Measurements from ENCODE around the gene PRM1. TPM values are rescaled to one million over a fixed set of nuclear protein-coding genes. Genes with fewer than 3 reads are reported as not detected.

Gene PRM1
- total RNA-seq, 2 experiments from 2014 or later, result not detected

- no peak overlapping the region for H2AFZ ChIP-seq (ENCODE audit: low read length)
- H3K9me2 ChIP-seq (ENCODE audit: insufficient read depth, low read length), result no peaks in the 10 kb centered on the region
- H4K20me1 ChIP-seq (ENCODE audit: insufficient read depth, low read length), result peaks cover 8% of the 10 kb centered on the region
- ChIA-PET POLR2A (interaction anchor here (0.6 kb wide), 1 partner anchor 104 kb away, joined by 3 read pairs; no protein-coding TSS in a partner anchor), CTCF (ENCODE audit: unreplicated experiment) (no interaction called here)
- no peak overlapping the region for H3K4me2 ChIP-seq (ENCODE audit: low read length)
- TF ChIP-seq, protein P1, sequence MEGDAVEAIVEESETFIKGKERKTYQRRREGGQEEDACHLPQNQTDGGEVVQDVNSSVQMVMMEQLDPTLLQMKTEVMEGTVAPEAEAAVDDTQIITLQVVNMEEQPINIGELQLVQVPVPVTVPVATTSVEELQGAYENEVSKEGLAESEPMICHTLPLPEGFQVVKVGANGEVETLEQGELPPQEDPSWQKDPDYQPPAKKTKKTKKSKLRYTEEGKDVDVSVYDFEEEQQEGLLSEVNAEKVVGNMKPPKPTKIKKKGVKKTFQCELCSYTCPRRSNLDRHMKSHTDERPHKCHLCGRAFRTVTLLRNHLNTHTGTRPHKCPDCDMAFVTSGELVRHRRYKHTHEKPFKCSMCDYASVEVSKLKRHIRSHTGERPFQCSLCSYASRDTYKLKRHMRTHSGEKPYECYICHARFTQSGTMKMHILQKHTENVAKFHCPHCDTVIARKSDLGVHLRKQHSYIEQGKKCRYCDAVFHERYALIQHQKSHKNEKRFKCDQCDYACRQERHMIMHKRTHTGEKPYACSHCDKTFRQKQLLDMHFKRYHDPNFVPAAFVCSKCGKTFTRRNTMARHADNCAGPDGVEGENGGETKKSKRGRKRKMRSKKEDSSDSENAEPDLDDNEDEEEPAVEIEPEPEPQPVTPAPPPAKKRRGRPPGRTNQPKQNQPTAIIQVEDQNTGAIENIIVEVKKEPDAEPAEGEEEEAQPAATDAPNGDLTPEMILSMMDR (conservative IDR thresholded peaks at IDR 0.05; ENCODE audit: low read length), result no peak
- TF ChIP-seq EZH2phosphoT487 (IDR thresholded peaks at IDR 0.05; ENCODE audit: borderline replicate concordance, low read depth, low read length), result no peak
- no TSS peak for BruUV-seq (replicated peaks)
- H3K4me3 ChIP-seq (ENCODE audit: low read depth, low read length, poor library complexity, severe bottlenecking), result no peak overlapping the region
- intact Hi-C loops (cut with micrococcal nuclease; ENCODE audit: unreplicated experiment), result no loop called here
- H3K9me3 ChIP-seq (ENCODE audit: low read length), result no peaks in the 10 kb centered on the region
- peaks cover 21% of the 10 kb centered on the region for H3K4me1 ChIP-seq (ENCODE audit: insufficient read depth, low read length, poor library complexity, severe bottlenecking)
- peaks cover 8% of the 10 kb centered on the region; the same call in 1 of the 2 replicates for H3K79me2 ChIP-seq (ENCODE audit: insufficient read depth, low read depth, low read length)
- no peak for DNase-seq (ENCODE audit: low spot score)
- peaks cover 21% of the 10 kb centered on the region for H3K36me3 ChIP-seq (ENCODE audit: insufficient read depth, low read length)
- H3K27ac ChIP-seq (ENCODE audit: low read depth, low read length, poor library complexity, severe bottlenecking), result no peak overlapping the region
Measured at GRCh38 chr16:11248133-11248532, 33.0 kb downstream of the PRM1 start.

- H4K20me1 ChIP-seq (ENCODE audit: insufficient read depth, low read length), result no peaks in the 10 kb centered on the region
- ChIA-PET POLR2A (interaction anchor here (0.9 to 1.0 kb wide), 3 partner anchors 10 to 21 kb away, joined by 3 read pairs; partner anchors contain the start of gene SOCS1), CTCF (ENCODE audit: unreplicated experiment) (interaction anchor here (0.6 kb wide), 1 partner anchor 21 kb away, joined by 3 read pairs; no protein-coding TSS in a partner anchor)
- no peaks in the 10 kb centered on the region for H3K9me2 ChIP-seq (ENCODE audit: insufficient read depth, low read length)
- no peak overlapping the region for H3K27ac ChIP-seq (ENCODE audit: low read depth, low read length, poor library complexity, severe bottlenecking)
- no peaks in the 10 kb centered on the region for H3K79me2 ChIP-seq (ENCODE audit: insufficient read depth, low read depth, low read length)
- no peak overlapping the region for H3K4me2 ChIP-seq (ENCODE audit: low read length)
- H3K9me3 ChIP-seq (ENCODE audit: low read length), result no peaks in the 10 kb centered on the region
- no peaks in the 10 kb centered on the region for H3K36me3 ChIP-seq (ENCODE audit: insufficient read depth, low read length)
- DNase-seq (ENCODE audit: low spot score), result no peak
- H2AFZ ChIP-seq (ENCODE audit: low read length), result no peak overlapping the region
- no peak overlapping the region for H3K4me3 ChIP-seq (ENCODE audit: low read depth, low read length, poor library complexity, severe bottlenecking)
- intact Hi-C loops (cut with micrococcal nuclease; ENCODE audit: unreplicated experiment), result no loop called here
- peaks cover 7% of the 10 kb centered on the region for H3K4me1 ChIP-seq (ENCODE audit: insufficient read depth, low read length, poor library complexity, severe bottlenecking)
- no TSS peak for BruUV-seq (replicated peaks)
- TF ChIP-seq EZH2phosphoT487 (IDR thresholded peaks at IDR 0.05; ENCODE audit: borderline replicate concordance, low read depth, low read length), result no peak
- TF ChIP-seq, protein P1 (conservative IDR thresholded peaks at IDR 0.05; ENCODE audit: low read length), result no peak
Measured at GRCh38 chr16:11245988-11246387, 35.1 kb downstream of the PRM1 start.

- no peak overlapping the region for H3K4me2 ChIP-seq (ENCODE audit: low read length)
- H4K20me1 ChIP-seq (ENCODE audit: insufficient read depth, low read length), result no peaks in the 10 kb centered on the region
- H3K9me2 ChIP-seq (ENCODE audit: insufficient read depth, low read length), result no peaks in the 10 kb centered on the region
- intact Hi-C loops (cut with micrococcal nuclease; ENCODE audit: unreplicated experiment), result no loop called here
- H3K27ac ChIP-seq (ENCODE audit: low read depth, low read length, poor library complexity, severe bottlenecking), result no peak overlapping the region
- no peaks in the 10 kb centered on the region for H3K79me2 ChIP-seq (ENCODE audit: insufficient read depth, low read depth, low read length)
- peaks cover 13% of the 10 kb centered on the region for H3K4me1 ChIP-seq (ENCODE audit: insufficient read depth, low read length, poor library complexity, severe bottlenecking)
- BruUV-seq (replicated peaks), result no TSS peak
- no peak overlapping the region for H3K4me3 ChIP-seq (ENCODE audit: low read depth, low read length, poor library complexity, severe bottlenecking)
- ChIA-PET CTCF (ENCODE audit: unreplicated experiment) (interaction anchor here (0.6 kb wide), 1 partner anchor 20 kb away, joined by 3 read pairs; no protein-coding TSS in a partner anchor), POLR2A (interaction anchor here (1.0 kb wide), 1 partner anchor 9 kb away, joined by 3 read pairs; no protein-coding TSS in a partner anchor)
- no peak for TF ChIP-seq EZH2phosphoT487 (IDR thresholded peaks at IDR 0.05; ENCODE audit: borderline replicate concordance, low read depth, low read length)
- TF ChIP-seq, protein P1 (conservative IDR thresholded peaks at IDR 0.05; ENCODE audit: low read length), result no peak
- H2AFZ ChIP-seq (ENCODE audit: low read length), result no peak overlapping the region
- DNase-seq (ENCODE audit: low spot score), result no peak
- no peaks in the 10 kb centered on the region for H3K36me3 ChIP-seq (ENCODE audit: insufficient read depth, low read length)
- H3K9me3 ChIP-seq (ENCODE audit: low read length), result no peaks in the 10 kb centered on the region
Measured at GRCh38 chr16:11245222-11245737, 35.9 kb downstream of the PRM1 start.

All from OCI-LY7 (cell line).